ENCODE data around the gene NTM.

- TF ChIP-seq CTCF (IDR thresholded peaks at IDR 0.05; ENCODE audit: low read length) (no peak), EZH2 (IDR thresholded peaks at IDR 0.05; ENCODE audit: borderline replicate concordance, low read length) (no peak)
These were observed 875.3 kb downstream of the NTM start for GRCh38 chr11:132245403-132246385.

Data from OCI-LY1 (cell line).